Keratinocyte (primary cell): ENCODE data around the gene ASB13. TPM values are rescaled to one million over a fixed set of nuclear protein-coding genes. Genes with fewer than 3 reads are reported as not detected.

Experiments used
- DNase-seq: peaks from one replicate; pipeline ENCODE4 v3.0.0-alpha.2; 2011; ENCODE audit warnings: low read depth, missing footprints, low spot score
- FAIRE-seq: peaks from 2 replicates; lab custom pipeline; 2011; peaks lifted over from hg19 to GRCh38; lab: Jason Lieb, UNC
- H2AFZ ChIP-seq: 2 replicates; pipeline ENCODE4 v1.6.0; 2012; ENCODE audit warnings: low read length, control low read depth, inconsistent platforms; ENCODE audit not compliant: control insufficient read depth
- H3K27ac ChIP-seq: 2 replicates; pipeline ENCODE4 v1.5.1; 2011; ENCODE audit warnings: low read length; ENCODE audit not compliant: control insufficient read depth, insufficient read depth
- H3K27me3 ChIP-seq: 3 replicates; pipeline ENCODE4 v1.6.0; 2011; ENCODE audit warnings: low read length; ENCODE audit not compliant: control insufficient read depth, insufficient read depth; ENCODE audit errors: extremely low read depth
- H3K36me3 ChIP-seq, 2 experiments: 2 replicates in 1 of 2; 3 replicates in 1 of 2; pipeline ENCODE4 v1.5.1; 2011; ENCODE audit warnings: low read length in 2 of 2, mild to moderate bottlenecking in 1 of 2; ENCODE audit not compliant: control insufficient read depth in 2 of 2, insufficient read depth in 2 of 2; ENCODE audit errors: extremely low read depth in 1 of 2
- H3K4me1 ChIP-seq: 3 replicates; pipeline ENCODE4 v1.5.1; 2011; ENCODE audit warnings: low read length; ENCODE audit not compliant: control insufficient read depth, insufficient read depth; ENCODE audit errors: extremely low read depth
- H3K4me2 ChIP-seq: 3 replicates; pipeline ENCODE4 v1.6.0; 2011; ENCODE audit warnings: low read depth, low read length; ENCODE audit not compliant: control insufficient read depth, insufficient read depth; ENCODE audit errors: extremely low read depth
- H3K4me3 ChIP-seq, 3 experiments: fragments of 200-600 bp in 1 of 3; sonication (generic) in 1 of 3; 2 replicates in 2 of 3; 3 replicates in 1 of 3; pipeline ENCODE4 v1.5.1; 2011 to 2016; ENCODE audit warnings: low read length in 3 of 3, mild to moderate bottlenecking in 3 of 3, control low read depth in 2 of 3, inconsistent platforms in 1 of 3, low read depth in 1 of 3, mixed read lengths in 1 of 3, mixed run types in 1 of 3, moderate library complexity in 1 of 3; ENCODE audit not compliant: control insufficient read depth in 2 of 3, insufficient read depth in 2 of 3; ENCODE audit errors: extremely low read depth in 1 of 3
- H3K79me2 ChIP-seq: 2 replicates; pipeline ENCODE4 v1.6.0; 2012; ENCODE audit warnings: low read length; ENCODE audit not compliant: control insufficient read depth, insufficient read depth
- H3K9ac ChIP-seq: 3 replicates; pipeline ENCODE4 v1.6.0; 2011; ENCODE audit warnings: low read length; ENCODE audit not compliant: control insufficient read depth, insufficient read depth; ENCODE audit errors: extremely low read depth
- H3K9me1 ChIP-seq: 3 replicates; pipeline ENCODE4 v1.6.0; 2011; ENCODE audit warnings: low read length; ENCODE audit not compliant: control insufficient read depth, insufficient read depth; ENCODE audit errors: extremely low read depth
- H3K9me3 ChIP-seq: 2 replicates; pipeline ENCODE4 v1.5.1; 2012; ENCODE audit warnings: low read depth, low read length; ENCODE audit not compliant: control insufficient read depth
- H4K20me1 ChIP-seq: 3 replicates; pipeline ENCODE4 v1.6.0; 2011; ENCODE audit warnings: low read length; ENCODE audit not compliant: control insufficient read depth, insufficient read depth; ENCODE audit errors: extremely low read depth
- CTCF ChIP-seq, 3 experiments: IDR thresholded peaks in 1 of 3; conservative IDR thresholded peaks in 1 of 3; optimal IDR thresholded peaks in 1 of 3; 2 replicates in 2 of 3; 3 replicates in 1 of 3; pipeline versions ENCODE3 to v1.5.1; 2011; ENCODE audit warnings: low read length in 3 of 3, mild to moderate bottlenecking in 3 of 3, moderate library complexity in 2 of 3, control low read depth in 1 of 3, inconsistent platforms in 1 of 3; ENCODE audit not compliant: insufficient read depth in 2 of 3; ENCODE audit errors: extremely low read depth in 1 of 3
- EZH2 ChIP-seq: IDR thresholded peaks from one replicate; pipeline ENCODE4 v1.6.1; 2012; ENCODE audit warnings: inconsistent platforms, mild to moderate bottlenecking, low read length, moderate library complexity
- dilution Hi-C: fragments of 300-500 bp; cut with MboI; formaldehyde crosslinking; loops from one replicate; pipeline ENCODE4 v1.7.0; 2020; ENCODE audit warnings: low sequenced_read_pairs; ENCODE audit not compliant: extremely low pct_ligation_motif_present
- polyA plus RNA-seq, 5 experiments: library from polyadenylated mRNA; depleted of rRNA in 3 of 5; stranded (reverse) in 3 of 5; stranded (forward) in 1 of 5; unstranded in 1 of 5; fragments of >200 nt; gene quantifications; 1 replicate in 1 of 5; 2 replicates in 3 of 5; 3 replicates in 1 of 5; pipeline versions ENCODE4 v1.2.1 to v1.2.3, GENCODE V29; 2011 to 2012; ENCODE audit warnings: missing spikeins in 2 of 5, low read depth in 1 of 5, low replicate concordance in 1 of 5

ASB13 gene
- polyA plus RNA-seq, 1 donor (not counting 4 experiments of a cell fraction or from before 2014, with no cell fraction given): 6.4 TPM

DNA sequence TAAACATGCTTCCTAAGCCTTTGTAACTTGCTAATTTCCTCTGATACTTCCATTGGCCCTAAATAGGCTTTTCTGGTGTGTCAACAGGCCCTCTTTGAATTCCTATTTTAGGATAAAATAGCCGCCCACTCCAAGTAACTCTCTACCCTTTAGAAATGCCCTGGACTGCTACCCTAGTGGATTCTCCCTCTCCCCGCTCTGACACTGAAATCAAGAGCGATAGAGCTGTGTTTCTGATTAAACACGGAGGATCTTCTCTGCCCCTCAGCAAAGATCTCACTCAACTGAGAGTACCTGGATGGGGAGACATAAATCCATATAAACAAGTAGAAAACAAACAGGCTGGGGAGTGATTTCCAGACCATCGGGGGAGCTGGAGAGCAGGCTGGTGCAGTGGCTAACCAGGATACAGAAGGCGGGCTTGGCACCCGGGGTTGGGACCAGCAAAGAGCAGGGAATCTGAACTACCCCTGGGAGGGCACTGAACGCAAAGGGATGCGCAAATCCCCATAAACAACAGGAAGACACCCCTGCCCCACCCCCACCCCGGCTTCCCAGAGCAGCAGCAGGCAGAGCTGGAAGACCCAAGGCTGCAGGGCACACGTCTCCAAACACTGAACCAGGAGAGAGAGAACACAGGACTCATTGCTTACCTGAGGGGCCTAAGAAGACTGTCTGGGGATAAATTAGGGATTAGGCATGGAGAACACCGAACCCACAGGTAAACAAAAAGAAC lies 2.5 kb downstream of the ASB13 start:
- H2AFZ ChIP-seq: no peak overlapping the region
- no peak overlapping the region for H3K4me2 ChIP-seq
- TF ChIP-seq EZH2 (no peak), CTCF (optimal IDR thresholded peaks at IDR 0.05 in 1 of 3, IDR thresholded peaks at IDR 0.05 in 1 of 3, conservative IDR thresholded peaks at IDR 0.05 in 1 of 3; ENCODE audit: extremely low read depth in 1 of 3, insufficient read depth in 2 of 3, low read length in 3 of 3) (peak in 2 of 3 experiments; percentile 7 to 10)
- H3K4me1 ChIP-seq: peaks cover 14% of the 10 kb centered on the region
- H3K27ac ChIP-seq: no peak overlapping the region
- FAIRE-seq (no peak), DNase-seq (no peak)
- no peaks in the 10 kb centered on the region for H3K79me2 ChIP-seq
- H3K4me3 ChIP-seq: no peak overlapping the region
- no peak overlapping the region for H3K9ac ChIP-seq
- dilution Hi-C loops: no loop called here
- no peaks in the 10 kb centered on the region for H3K36me3 ChIP-seq
- no peaks in the 10 kb centered on the region for H3K27me3 ChIP-seq
- no peaks in the 10 kb centered on the region for H3K9me1 ChIP-seq
- H3K9me3 ChIP-seq: no peaks in the 10 kb centered on the region
- no peaks in the 10 kb centered on the region for H4K20me1 ChIP-seq

DNA sequence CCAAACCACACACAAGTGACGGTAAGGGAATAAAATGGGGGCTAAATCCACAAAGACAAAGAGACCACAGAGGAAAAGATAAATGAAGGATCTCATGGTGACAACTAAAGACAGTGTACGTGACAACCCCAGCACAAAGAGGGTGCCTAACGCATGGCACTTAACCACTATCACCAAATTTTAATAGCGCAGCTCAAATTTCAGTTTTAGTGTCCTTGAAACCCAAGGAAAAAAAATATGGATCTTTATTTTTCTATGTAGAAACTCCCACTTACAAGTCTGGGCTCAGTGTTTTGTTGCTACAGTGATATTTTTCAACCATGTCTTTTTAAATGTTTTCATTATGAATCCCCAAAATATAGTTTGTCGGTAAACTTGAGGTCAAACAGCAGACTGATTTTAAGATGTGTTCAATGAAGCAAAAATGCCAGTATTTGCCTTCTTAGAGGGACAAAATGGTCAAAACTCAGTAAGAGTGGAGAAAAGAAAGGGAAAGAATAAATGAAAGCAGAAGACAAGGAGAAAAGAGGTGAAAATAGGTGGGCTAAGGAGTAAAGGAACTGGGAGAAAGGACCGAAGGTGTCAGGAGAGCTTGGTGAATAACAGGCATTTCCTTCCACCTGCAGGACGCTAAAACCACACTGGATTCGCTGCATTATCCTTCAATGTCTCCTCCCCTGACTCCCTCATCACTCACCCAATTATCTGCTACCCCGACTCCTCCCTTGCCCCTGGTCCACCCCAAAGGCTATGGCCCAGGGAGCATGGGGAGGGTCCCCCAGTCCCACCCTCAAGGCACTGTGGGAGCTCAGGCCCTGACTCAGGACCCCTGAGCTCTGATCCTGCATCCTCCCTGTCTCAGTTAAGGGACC lies 3.5 kb downstream of the ASB13 start:
- dilution Hi-C loops: no loop called here
- Histone ChIP-seq H3K27ac (no peak overlapping the region), H3K9ac (no peak overlapping the region), H2AFZ (no peak overlapping the region), H3K36me3 (no peaks in the 10 kb centered on the region), H3K9me3 (no peaks in the 10 kb centered on the region), H3K4me3 (no peak overlapping the region), H3K79me2 (no peaks in the 10 kb centered on the region), H3K4me1 (peaks cover 14% of the 10 kb centered on the region), H4K20me1 (no peaks in the 10 kb centered on the region), H3K9me1 (no peaks in the 10 kb centered on the region), H3K27me3 (no peaks in the 10 kb centered on the region), H3K4me2 (no peak overlapping the region)
- TF ChIP-seq CTCF (optimal IDR thresholded peaks at IDR 0.05 in 1 of 3, IDR thresholded peaks at IDR 0.05 in 1 of 3, conservative IDR thresholded peaks at IDR 0.05 in 1 of 3; ENCODE audit: extremely low read depth in 1 of 3, insufficient read depth in 2 of 3, low read length in 3 of 3) (no peak), EZH2 (no peak)
- DNase-seq (no peak), FAIRE-seq (no peak)
